HL-60 (cell line): Measurements from ENCODE around the gene OR6C76.
"Not testable (repeated sequence)": the region's sequence is repeated elsewhere in the genome, so short reads cannot be mapped to it uniquely, and the experiment has no call there.

Experiments
- DNase-seq, 2 experiments: peaks; one replicate each; pipeline ENCODE4 v3.0.0-alpha.2; 2010 to 2020; ENCODE audit warnings: low read depth in 1 of 2, low spot score in 1 of 2
- H3K27ac ChIP-seq: fragments of 250-450 bp; sonication (Bioruptor Pico); replicated peaks from 2 replicates; pipeline ENCODE4 v1.5.1; 2020; ENCODE audit warnings: mild to moderate bottlenecking, moderate library complexity
- H3K27me3 ChIP-seq: fragments of 250-450 bp; sonication (Bioruptor Pico); 2 replicates; pipeline ENCODE4 v1.5.1; 2021; ENCODE audit warnings: mild to moderate bottlenecking, moderate library complexity; ENCODE audit not compliant: insufficient read depth, poor library complexity, severe bottlenecking
- H3K4me3 ChIP-seq: replicated peaks from 2 replicates; pipeline ENCODE4 v1.5.1; 2011; ENCODE audit warnings: mild to moderate bottlenecking, control low read depth, low read length; ENCODE audit not compliant: insufficient read depth
- GABPA ChIP-seq: IDR thresholded peaks from 2 replicates; pipeline ENCODE4 v1.6.1; 2012; ENCODE audit warnings: low read depth
- POLR2AphosphoS5 ChIP-seq: IDR thresholded peaks from 2 replicates; pipeline ENCODE4 v1.6.1; 2012; ENCODE audit warnings: low read depth
- SPI1 ChIP-seq: IDR thresholded peaks from 2 replicates; pipeline ENCODE4 v1.6.1; 2012; ENCODE audit warnings: low read depth, mild to moderate bottlenecking, borderline replicate concordance
- TF ChIP-seq, protein P1 (sequence below): IDR thresholded peaks from one replicate; pipeline ENCODE4 v1.5.1; 2011; ENCODE audit warnings: low read length, control low read depth, inconsistent platforms; ENCODE audit not compliant: insufficient read depth
- TF ChIP-seq, protein P2 (sequence below): IDR thresholded peaks from 2 replicates; pipeline ENCODE4 v1.6.1; 2012; ENCODE audit warnings: low read depth; ENCODE audit not compliant: insufficient replicate concordance

OR6C76 gene

DNA sequence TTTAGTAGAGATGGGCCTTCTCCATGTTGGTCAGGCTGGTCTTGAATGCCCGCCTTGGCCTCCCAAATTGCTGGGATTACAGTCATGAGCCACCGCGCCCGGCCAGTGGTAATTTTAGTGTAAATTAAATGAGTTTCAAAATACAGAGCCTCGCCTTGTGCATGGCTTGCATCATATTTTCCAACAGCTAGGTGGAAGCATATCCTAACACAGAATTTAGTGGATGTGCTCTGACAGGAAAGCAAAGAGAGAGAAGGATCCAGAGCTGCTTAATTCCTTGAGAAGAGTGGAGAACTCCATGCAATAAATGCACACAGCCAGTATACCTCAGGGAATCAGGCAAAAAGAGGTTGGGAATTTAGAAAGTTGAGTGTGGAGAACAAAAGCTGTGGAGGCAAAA, 20.3 kb downstream of the OR6C76 start:
- no peak for DNase-seq
- no peaks in the 10 kb centered on the region for H3K27me3 ChIP-seq
- no peak overlapping the region for H3K4me3 ChIP-seq
- H3K27ac ChIP-seq, result no peak overlapping the region
- TF ChIP-seq, protein P1, sequence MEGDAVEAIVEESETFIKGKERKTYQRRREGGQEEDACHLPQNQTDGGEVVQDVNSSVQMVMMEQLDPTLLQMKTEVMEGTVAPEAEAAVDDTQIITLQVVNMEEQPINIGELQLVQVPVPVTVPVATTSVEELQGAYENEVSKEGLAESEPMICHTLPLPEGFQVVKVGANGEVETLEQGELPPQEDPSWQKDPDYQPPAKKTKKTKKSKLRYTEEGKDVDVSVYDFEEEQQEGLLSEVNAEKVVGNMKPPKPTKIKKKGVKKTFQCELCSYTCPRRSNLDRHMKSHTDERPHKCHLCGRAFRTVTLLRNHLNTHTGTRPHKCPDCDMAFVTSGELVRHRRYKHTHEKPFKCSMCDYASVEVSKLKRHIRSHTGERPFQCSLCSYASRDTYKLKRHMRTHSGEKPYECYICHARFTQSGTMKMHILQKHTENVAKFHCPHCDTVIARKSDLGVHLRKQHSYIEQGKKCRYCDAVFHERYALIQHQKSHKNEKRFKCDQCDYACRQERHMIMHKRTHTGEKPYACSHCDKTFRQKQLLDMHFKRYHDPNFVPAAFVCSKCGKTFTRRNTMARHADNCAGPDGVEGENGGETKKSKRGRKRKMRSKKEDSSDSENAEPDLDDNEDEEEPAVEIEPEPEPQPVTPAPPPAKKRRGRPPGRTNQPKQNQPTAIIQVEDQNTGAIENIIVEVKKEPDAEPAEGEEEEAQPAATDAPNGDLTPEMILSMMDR, result no peak
- no peak for TF ChIP-seq SPI1
- no peak for TF ChIP-seq GABPA
- no peak for TF ChIP-seq POLR2AphosphoS5
- TF ChIP-seq, protein P2, sequence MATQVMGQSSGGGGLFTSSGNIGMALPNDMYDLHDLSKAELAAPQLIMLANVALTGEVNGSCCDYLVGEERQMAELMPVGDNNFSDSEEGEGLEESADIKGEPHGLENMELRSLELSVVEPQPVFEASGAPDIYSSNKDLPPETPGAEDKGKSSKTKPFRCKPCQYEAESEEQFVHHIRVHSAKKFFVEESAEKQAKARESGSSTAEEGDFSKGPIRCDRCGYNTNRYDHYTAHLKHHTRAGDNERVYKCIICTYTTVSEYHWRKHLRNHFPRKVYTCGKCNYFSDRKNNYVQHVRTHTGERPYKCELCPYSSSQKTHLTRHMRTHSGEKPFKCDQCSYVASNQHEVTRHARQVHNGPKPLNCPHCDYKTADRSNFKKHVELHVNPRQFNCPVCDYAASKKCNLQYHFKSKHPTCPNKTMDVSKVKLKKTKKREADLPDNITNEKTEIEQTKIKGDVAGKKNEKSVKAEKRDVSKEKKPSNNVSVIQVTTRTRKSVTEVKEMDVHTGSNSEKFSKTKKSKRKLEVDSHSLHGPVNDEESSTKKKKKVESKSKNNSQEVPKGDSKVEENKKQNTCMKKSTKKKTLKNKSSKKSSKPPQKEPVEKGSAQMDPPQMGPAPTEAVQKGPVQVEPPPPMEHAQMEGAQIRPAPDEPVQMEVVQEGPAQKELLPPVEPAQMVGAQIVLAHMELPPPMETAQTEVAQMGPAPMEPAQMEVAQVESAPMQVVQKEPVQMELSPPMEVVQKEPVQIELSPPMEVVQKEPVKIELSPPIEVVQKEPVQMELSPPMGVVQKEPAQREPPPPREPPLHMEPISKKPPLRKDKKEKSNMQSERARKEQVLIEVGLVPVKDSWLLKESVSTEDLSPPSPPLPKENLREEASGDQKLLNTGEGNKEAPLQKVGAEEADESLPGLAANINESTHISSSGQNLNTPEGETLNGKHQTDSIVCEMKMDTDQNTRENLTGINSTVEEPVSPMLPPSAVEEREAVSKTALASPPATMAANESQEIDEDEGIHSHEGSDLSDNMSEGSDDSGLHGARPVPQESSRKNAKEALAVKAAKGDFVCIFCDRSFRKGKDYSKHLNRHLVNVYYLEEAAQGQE, result no peak

DNA sequence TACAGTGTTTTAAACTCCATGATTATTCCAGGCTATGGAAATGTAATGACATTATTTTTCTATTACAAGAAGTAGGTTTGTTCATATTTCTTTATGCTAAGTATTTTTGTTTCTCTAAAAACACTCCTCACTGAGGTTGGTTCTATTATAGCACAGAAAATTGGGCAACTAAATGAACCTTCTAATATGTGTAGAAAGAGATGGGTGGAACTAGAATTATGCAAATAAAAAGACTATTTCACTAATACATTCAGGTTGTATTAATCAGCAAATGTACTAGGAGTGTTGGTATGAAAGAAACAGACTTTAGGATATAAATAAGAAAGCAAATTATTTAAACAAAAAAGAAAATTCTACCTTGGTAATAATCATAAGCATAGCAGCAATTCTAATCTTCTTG, 22.8 kb downstream of the OR6C76 start:
- H3K4me3 ChIP-seq, result no peak overlapping the region
- TF ChIP-seq SPI1 (no peak), POLR2AphosphoS5 (no peak), GABPA (no peak)
- TF ChIP-seq, protein P1, result no peak
- TF ChIP-seq, protein P2, result no peak
- no peaks in the 10 kb centered on the region for H3K27me3 ChIP-seq
- DNase-seq, result no peak
- no peak overlapping the region for H3K27ac ChIP-seq

GRCh38 chr12:55464926-55465325, 38.9 kb downstream of the OR6C76 start:
- H3K27me3 ChIP-seq, H3K27ac ChIP-seq, H3K4me3 ChIP-seq, DNase-seq: not testable (repeated sequence)

DNA sequence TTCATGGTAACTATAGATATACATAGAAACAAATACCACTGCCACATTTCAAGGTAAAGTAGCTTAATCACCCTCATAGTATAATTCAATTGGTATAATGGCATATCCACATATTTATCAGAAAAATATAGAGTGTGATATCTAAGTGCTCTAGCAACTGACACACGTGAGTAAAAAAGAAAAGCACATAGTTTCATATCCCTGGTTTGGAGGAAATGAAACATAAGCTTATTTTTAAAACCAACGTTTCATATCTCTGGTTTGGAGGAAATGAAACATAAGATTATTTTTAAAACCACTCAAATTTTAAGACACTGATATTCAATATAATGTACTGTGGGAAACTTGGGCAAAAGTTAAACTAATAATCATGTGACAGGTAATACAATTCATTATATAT, 41.8 kb downstream of the OR6C76 start:
- no peak for DNase-seq

More for the DNA sequence above, 41.8 kb downstream of the OR6C76 start:
- Histone ChIP-seq H3K4me3 (no peak overlapping the region), H3K27ac (no peak overlapping the region), H3K27me3 (no peaks in the 10 kb centered on the region)
- TF ChIP-seq, protein P2, result no peak
- TF ChIP-seq, protein P1, result no peak
- no peak for TF ChIP-seq POLR2AphosphoS5
- no peak for TF ChIP-seq SPI1
- no peak for TF ChIP-seq GABPA
